UCSD-AML1 (cell line): Measurements from ENCODE around the gene LRRC55.

Experiments used
- DNase-seq: peaks from one replicate; lab custom pipeline; 2025; ENCODE audit not compliant: unreplicated experiment; lab: John Stamatoyannopoulos, UW

Gene LRRC55

GRCh38 chr11:57199330-57199729 is 17.6 kb downstream of the LRRC55 start:
- no peak for DNase-seq

DNA sequence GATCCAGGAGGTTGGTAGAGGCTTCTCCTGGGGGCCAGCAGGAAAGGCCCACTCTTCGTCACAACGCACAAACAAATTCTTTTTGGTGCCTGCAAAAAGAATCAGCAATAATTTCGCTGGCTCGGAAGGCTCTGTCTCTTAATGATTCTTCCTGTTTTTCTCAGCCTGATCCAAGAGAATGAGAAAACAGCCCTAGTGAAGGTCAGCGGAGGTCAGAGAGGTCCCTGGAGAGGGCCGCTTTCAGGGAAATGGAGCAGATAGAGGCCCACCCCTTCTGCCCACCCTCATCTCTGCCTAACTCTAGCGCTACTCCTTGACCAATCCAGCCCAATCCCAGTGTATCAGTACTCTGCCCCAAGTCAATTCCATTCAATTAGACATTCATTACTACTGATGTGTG is 19.2 kb downstream of the LRRC55 start:
- no peak for DNase-seq

DNA sequence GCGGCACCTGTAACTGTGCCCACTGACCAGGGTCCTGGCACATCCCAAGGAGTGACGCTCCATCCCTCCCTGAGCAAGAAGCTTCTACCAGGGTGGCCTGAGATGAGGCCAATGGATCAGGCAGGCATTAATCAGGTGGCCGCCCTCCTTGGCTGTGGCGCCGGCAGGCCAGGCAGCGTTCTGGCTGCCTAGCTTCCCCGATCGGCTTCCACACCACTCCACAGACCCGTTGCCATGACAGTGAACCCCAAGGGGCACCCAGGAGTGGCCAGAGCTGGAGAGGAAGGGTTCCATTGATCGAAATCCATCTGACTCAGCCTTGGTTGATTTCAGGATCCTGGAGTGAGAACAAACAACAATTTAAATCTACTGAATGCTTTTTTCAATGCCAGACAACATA is 20.5 kb downstream of the LRRC55 start:
- DNase-seq: no peak

DNA sequence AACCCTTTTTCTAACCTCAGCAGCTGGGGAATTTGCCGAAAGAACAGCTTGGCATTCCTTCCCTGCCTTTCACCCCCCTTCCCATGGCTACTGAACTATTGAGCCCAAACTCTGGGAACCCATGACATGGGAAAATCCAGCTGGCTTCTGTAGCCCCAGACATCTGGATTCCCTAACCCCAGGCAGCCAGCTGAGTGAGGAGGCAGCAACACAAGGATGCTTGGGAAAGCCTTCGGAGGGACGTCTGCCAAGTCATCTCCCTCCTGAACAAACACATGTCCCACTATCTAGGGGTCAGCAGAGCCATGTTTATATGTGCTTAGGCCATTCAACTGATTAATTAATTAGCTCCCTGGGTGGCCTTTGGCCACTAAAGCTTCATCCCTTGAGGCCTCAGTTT is 21.6 kb downstream of the LRRC55 start:
- DNase-seq: no peak

- no peak for DNase-seq
Observed at GRCh38 chr11:57203882-57204480, 22.2 kb downstream of the LRRC55 start.

DNA sequence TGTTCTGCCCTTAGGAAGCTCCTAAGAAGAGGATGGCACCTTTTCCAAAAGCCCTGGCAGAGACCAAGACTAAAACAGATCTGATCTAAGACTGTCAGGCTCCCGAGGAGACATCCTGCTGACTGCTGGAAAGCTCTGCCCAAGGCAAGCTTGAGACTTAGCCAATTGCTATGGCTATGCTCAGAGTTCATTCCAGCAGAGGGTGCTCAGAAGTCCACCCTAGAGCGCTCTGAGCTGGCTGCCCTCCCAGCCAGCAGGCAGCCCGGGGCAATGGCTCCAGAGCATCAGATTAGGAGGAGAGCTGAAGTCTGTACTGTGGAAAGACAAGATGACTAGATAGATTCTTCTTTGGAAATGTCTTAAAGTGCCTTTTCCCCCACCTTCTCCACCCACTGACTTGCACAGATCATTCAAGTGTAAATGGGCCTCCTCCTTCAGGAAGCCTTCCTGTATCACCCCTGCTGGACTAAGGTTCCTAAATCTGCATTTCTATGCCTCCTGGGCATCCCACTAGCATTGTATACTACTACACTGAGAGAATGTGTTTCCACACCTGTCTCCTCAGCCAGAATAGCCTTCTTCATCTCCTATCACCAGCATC is 23.4 kb downstream of the LRRC55 start:
- DNase-seq: no peak

GRCh38 chr11:57207168-57207567 is 25.4 kb downstream of the LRRC55 start:
- no peak for DNase-seq

GRCh38 chr11:57210781-57211180 is 29.0 kb downstream of the LRRC55 start:
- no peak for DNase-seq

- DNase-seq: no peak
Observed at GRCh38 chr11:57213342-57214097, 31.8 kb downstream of the LRRC55 start.

DNA sequence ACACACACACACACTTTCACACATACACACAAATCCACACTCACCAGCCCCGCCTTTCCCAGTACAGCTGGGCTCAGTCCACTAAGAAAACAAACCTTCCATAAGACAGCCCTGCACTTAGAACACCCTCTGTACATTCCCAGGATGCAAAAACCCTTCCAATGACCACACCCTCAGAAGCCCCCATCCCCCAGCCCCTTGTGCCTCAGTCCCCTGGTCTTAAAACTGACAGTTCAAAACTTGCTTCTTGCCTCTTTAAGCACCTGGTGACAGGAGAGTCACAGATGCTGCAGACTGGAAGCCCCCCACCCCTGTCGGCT is 32.3 kb downstream of the LRRC55 start:
- DNase-seq: no peak

DNA sequence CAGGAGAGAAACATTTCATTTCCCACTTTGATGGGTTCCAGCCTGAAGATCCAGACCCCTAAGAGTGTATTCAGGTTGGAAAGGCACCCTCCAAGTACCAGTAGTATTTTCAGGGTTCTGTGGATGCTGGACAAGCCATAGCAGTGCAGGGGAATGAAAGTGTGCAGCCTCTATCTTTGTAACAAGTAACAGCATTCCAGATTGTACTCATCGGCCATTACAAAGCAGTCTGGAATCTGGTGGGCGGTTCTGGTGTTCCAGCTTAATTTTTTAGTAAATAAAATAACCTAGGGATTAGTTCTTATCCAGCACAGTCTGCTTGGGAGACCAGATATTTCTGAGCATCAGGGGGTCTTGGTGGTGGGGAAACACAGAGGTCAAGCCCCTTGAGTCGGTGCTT is 32.7 kb downstream of the LRRC55 start:
- no peak for DNase-seq

GRCh38 chr11:57216463-57216862 is 34.7 kb downstream of the LRRC55 start:
- DNase-seq: no peak

DNA sequence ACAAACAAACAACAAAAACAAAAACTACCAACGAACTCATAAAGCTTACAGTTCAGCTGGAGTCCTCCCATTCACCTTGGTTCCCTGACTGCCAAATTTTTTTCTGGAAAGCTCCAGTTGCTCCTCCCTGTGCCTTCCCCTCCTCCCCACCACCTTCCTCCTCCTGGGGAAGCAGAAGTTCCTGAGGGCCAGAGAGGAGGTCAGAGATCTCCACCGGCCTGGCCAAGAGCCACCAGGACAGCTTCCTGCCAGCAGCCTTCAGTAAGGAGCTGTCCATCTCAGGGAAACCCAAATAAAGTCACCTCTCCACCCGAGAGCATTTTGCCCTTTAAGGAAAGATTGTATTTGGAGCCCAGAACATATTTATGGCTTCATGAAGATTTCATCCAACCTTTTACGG is 35.3 kb downstream of the LRRC55 start:
- no peak for DNase-seq

DNA sequence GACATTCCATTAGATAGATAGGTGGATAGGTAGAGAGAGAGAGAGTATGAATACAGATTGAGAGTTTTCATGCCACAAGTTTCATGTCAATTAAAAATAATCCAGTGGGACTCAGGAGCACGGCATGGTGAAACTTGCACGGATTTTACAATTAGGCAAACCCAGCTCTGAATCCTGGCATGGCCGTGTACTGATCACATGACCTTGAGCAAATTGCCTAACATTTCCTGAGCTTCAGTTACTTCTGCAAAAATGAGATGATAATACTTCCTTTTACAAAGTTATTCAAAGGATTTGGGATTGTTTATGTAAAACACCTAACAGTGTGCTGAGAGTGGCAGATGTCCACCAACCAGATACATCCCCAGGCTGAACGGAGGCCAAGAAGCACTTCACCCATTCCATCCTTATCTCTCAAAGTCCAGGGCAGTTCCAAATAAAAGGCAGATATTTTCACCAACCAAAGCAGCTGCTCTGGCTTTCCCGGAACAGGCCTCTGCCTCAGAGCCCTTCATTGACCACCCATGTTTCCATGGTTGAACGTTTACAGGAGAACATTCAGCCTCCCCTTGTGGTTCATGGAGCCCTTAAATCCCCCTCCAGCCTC is 37.4 kb downstream of the LRRC55 start:
- no peak for DNase-seq

DNA sequence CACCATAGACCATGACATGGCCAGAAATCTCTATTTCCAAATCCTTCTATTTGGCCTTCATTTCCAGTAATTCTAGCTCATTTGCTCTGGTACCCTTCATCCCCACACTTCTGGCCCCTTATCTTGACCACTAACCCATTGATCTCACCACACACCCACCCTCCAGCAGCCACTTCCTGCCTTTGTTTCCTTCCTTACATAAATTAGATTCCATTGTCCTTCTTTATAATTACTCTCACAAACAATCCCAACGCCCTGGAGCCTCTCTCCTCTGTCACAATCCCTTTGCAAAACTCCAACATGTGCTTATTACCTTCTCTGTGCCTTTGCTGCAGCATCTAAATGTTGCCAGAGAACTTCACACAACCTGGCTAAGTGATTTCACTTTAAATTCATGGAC is 40.5 kb downstream of the LRRC55 start:
- DNase-seq: no peak

DNA sequence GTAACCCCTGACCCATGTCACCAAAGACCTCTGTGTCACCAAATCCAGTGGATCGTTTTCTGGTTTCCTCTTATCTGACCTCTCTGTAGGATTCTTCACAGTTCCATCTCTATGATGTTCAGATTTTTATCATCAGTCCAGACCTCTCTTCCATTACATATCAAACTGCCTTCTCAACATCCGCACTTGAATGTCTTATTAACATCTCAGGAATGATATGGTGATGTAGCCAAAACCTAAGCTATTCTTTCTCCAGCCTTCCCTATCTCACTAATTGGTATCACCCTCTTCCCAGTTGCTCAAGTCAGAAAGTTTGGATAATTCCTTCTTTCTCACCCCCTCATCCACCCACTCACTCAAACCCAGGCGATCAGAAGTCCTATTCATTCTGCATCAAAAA is 41.8 kb downstream of the LRRC55 start:
- no peak for DNase-seq

DNA sequence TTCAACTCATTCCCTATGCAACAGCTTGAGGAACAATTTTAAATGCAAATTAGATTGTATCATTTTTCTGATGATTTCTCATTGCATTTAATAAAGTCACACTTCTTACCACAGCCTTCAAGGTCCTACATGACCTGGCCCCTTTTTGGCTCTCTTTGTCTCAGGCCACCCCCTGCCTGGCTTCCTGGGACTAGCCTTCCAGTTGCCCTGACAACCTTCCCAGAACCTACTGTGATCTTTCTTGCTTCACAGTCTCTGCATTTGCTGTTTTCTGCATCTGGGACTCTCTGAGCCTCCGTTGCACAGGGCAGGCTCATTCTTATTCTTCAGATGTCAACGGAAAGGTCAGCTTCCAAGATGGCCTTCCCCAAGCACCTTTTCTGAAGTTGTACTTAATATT is 42.4 kb downstream of the LRRC55 start:
- DNase-seq: no peak

DNA sequence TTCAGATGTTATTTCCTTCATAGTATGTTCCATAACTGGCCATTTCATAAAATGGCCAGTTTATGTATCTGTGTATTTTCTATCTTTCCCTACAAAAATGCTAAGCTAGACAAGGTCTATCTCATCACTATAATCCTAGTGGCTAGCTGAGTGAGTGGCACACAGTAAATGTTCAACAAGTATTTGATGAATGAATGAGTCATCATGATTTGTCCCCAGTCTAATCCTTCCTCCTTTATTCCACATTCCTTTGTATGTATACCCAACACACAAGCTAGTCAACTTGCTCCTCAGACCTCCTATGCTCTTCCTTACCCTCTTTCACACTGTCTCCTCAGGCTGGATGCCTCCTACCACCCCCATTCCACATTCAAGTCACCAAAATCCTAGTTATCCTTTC is 42.8 kb downstream of the LRRC55 start:
- DNase-seq: no peak

- DNase-seq: no peak
Observed at GRCh38 chr11:57228600-57228999, 46.8 kb downstream of the LRRC55 start.

- no peak for DNase-seq
Observed at GRCh38 chr11:57230316-57230715, 48.6 kb downstream of the LRRC55 start.

- no peak for DNase-seq
Observed at GRCh38 chr11:57230791-57231538, 49.2 kb downstream of the LRRC55 start.
